GM12892 (cell line): ENCODE data around the gene TMEM79.

Experiments
- POLR2A ChIP-seq: IDR thresholded peaks from 2 replicates; pipeline ENCODE4 v1.6.1; 2011; ENCODE audit warnings: low read depth, low read length, control low read depth
- POLR2AphosphoS5 ChIP-seq: IDR thresholded peaks from 2 replicates; pipeline ENCODE4 v1.6.1; 2011; ENCODE audit warnings: low read depth, low read length, control low read depth
- TAF1 ChIP-seq: IDR thresholded peaks from 2 replicates; pipeline ENCODE4 v1.6.1; 2011; ENCODE audit warnings: low read depth, mild to moderate bottlenecking, control low read depth, low read length, borderline replicate concordance

DNA sequence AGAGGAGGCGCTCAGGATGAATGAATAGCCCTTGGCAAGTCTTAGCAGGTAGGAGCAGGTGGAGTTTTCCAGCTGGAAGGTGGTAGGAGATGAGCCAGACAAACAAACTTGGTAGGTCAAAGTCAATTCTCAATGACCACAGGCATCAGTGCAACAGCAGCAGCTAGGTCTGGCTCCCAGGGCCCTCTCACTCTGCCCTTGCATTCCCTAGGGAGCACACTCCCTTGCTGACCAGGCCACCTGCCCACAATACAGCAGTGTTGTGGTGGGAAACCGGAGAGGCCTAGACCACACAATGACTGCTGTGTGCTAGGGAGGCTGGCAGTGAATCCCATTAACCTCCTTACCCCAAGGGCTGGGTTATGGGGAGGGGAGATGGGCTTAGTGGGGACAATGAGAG is 23.2 kb upstream of the TMEM79 start:
- TF ChIP-seq TAF1: no peak
- TF ChIP-seq POLR2A: no peak
- no peak for TF ChIP-seq POLR2AphosphoS5
